SHP77 treated with DMSO at 0.1 percent for 48 hours (cell line): Measurements from ENCODE around the gene EPB41.
A peak's percentile ranks its signal among the peaks of the same experiment; 100 is the strongest.
"Not testable (repeated sequence)": the region's sequence is repeated elsewhere in the genome, so short reads cannot be mapped to it uniquely, and the experiment has no call there.

Source experiments
- DNase-seq: peaks from one replicate; lab custom pipeline; 2025; lab: John Stamatoyannopoulos, UW

EPB41 gene

DNA sequence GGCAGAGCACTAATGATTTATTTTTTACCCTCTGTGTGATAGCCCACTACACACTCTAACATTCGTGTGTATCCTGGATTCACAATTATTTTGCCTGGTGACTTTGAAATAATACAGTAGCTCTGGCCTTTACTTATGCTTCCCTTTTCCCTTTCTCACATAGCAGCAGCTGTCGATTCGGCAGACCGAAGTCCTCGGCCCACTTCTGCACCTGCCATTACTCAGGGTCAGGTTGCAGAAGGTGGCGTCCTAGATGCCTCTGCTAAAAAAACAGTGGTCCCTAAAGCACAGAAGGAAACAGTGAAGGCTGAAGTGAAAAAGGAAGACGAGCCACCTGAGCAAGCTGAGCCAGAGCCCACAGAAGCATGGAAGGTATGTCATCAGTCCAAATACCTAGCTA lies 138.6 kb downstream of the EPB41 start:
- DNase-seq = peak; percentile 8

DNA sequence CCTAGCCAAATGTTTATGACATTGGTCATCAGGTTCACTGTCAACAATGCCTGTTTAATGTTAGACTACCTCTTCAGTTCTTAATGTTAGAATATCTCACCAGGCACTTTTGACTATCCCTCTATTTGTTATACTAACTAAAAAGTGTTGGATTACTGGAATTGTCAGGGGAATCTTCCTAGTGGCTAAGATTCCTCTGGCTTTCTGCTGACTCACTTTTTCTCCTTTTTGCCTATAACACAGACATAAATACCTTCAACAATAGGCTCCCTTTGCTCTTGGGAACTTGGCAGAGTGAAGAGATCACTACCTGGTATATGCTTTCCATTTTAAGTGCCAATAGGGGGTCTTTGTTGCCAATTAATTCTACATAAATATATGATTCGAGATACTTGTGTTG lies 140.8 kb downstream of the EPB41 start:
- no peak for DNase-seq

DNA sequence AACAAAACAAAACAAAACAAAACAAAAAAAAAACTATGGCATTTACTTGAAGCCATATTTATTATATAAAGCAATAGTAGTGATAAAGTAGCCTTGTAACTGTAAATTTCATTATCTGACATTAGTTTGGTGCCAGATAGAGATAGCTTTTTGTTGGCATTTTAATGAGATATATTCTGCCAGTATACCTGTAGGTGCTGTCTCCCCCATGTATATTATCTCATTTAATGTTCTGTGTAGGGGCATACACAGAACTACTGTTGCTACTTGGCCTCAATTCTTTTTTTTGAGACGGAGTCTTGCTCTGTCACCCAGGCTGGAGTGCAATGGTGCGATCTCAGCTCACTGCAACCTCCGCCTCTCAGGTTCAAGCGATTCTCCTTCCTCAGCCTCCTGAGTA lies 141.9 kb downstream of the EPB41 start:
- DNase-seq = no peak

DNA sequence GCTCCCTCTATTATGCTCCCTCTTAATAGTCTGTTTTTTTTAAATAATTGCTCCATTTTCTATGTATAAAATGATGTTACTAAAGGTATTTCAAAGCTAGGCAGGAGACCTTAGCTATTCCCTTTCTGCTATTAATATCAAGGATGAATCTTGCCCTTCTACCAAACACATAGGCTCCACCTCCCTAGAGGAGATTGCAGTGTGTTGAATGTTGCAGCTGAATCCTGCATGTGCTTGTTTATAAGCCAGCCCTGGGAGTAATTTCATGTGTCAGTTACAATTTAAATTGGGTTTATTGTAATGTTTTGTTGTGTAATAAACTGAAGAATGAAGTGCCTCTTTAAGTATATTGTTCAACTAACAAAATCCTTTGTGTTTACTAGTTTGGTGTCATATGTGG lies 143.3 kb downstream of the EPB41 start:
- no peak for DNase-seq

DNA sequence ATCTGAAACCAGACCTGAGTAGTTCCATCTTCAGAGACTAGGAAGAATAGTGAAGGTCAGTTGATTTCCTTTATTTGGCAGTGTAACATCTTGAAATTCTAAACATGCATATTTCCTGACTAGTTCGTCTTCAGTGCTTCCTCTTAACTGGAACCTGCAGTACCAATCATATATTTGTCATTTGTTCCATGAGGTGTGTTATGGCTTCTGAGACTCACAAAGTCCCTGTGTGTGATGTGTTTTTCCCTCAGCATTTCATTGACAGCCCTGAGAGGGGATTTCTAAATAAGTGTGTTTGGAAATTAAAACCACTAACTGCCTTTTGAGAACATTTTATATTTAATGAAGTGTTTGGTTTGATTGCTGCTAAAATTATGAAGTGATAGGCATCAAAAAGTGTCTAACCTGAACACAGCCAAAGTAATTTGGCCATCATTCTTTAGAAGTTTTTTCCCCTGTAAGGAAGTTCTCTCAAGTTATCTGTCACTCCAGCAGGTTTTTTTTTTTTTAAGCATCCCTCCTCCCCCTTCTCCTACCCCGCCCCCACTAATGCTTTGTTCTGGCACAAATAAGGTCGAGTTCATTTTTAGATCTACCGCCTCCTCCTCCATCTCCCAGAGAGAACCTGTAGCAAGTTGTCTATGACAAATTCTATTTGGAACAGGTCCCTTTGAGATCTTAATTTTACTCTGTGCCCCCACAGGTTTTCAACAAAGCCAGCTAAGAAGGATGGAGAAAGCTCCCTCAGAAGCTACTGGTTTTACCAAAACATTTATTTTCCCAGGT lies 148.0 kb downstream of the EPB41 start:
- no peak for DNase-seq

DNA sequence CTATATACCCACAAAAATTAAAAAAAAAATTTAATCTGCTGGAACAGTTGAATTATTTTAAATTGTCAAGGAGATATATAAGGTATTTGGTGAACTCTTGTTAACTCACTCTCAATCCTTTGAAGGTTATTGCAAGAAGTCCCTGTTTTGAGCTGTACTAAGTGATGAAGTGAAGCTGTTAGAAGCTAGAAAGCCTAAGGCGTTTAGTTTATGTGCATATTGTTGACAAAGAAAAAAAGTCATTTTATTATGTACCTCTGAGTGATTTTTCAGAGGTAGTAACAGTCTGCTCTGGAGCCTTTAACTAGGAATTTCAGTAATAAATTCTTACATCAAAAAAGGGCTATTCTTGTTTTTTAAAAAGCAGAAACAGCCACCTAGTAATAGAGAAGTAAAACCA lies 149.7 kb downstream of the EPB41 start:
- DNase-seq = no peak

DNA sequence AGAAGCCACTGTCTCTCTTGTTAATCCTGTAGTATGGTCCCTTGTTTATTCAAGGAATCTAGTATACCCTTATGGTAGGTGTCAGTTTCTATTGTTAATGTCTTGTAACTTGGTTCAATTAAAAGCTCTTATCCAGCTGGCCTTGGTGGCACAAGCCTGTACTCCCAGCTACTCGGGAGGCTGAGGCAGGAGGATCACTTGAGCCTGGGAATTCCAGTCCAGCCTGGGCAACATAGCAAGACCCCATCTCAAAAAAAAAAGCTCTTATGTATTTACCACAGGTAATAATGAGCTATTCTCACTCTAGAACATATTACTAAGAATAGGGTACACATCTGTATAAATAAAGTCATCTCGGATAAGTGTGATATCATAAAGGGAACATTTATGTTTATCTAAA lies 162.8 kb downstream of the EPB41 start:
- DNase-seq = no peak

DNA sequence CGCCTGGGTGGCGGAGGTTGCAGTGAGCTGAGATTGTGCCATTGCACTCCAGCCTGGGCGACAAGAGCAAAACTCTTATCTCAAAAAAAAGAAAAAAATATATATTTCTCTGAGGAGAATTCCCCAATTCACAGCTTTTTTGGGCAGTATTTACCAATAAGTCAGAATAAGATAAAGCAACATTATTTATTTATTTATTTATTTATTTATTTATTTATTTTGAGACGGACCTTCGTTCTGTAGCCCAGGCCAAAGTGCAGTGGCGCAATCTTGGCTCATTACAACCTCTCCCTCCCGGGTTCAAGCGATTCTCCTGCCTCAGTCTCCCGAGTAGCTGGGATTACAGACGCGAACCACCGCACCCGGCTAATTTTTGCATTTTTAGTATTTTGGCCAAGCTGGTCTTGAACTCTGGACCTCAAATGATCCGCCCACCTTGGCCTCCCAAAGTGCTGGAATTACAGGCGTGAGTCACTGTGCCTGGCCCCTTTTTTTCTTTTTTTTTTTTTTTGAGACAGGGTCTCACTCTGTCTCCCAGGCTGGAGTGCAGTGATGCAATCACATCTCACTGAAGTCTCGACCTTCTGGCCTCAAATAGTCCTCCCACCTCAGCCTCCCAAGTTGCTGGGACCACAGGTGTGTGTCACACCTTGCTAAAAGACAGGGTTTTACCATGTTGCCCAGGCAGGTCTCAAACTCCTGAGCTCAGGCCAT lies 165.7 kb downstream of the EPB41 start:
- DNase-seq = not testable (repeated sequence)

DNA sequence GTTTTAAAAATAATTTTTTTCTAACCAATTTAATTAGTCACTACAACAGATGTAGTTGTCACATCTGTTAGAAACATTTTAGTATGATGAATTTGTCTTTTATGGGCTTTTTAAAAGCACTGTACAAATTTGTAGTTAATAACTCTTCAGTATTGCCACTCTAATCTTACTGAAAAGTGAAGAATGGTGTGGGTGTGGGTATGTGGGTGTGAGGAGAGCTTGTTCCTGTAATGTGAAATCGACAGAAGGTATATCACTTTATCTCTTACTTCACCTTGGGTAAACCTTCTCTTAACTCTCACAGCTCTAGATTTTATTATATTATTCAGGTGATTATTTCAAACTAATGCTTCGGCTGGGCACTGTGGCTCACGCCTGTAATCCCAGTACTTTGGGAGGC lies 166.8 kb downstream of the EPB41 start:
- DNase-seq = no peak

DNA sequence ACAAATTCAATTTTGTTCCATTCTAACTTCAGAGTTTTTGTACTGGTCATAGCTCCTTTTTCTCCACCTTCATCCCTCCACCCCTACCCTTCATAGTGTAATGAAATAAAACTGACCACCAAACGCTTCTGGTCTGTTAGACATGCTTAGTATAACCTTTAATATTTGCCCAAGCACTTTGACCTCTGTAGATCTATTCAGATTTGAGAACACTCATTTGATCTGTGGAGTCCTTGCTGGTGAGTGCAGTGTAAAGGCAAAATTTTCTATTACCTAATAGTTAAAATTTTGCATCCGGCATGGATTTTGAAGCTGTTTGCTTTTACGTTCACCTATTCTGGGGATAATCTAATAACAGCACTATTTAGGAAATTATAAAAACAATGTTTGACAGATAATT lies 168.2 kb downstream of the EPB41 start:
- no peak for DNase-seq

DNA sequence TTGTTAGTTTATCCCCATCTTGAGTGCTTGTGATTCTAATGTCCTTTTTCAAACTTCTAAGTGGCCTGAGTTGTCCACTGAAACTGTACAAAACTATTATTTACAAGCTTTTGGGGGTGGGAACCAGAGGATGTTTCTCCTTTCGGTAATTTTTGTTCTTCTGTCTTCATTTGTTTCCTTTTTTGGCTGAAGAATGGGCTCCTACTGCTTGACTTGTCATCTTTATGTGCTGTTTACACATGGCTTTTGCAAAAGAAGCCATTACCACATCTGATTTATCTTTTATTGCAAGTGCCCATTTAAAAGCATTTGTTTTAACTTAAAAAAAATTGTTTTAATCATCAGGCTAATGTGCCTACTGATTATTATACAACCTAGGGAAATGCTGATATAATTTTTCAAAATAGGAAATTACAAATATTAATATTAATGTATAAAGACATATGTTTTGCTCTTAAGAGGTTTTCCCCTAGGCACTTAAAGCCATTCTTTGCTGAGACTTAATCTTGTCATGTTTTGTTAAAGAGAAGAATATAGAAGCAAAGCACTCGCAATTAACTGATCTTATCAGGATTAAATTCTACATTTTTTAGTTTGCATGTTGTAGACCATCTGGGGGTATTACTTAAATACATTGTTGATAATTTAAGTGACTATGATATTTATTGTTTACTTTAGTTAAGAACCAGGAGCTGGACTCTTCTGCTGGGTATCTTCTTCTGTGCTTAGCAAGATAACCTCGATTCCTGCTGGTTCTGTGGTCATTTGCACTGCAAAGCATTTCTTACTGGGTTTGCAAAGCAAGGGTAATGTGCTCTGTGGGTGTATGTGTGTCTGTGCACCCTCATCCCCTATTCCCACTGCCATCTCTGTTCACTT lies 169.2 kb downstream of the EPB41 start:
- no peak for DNase-seq

DNA sequence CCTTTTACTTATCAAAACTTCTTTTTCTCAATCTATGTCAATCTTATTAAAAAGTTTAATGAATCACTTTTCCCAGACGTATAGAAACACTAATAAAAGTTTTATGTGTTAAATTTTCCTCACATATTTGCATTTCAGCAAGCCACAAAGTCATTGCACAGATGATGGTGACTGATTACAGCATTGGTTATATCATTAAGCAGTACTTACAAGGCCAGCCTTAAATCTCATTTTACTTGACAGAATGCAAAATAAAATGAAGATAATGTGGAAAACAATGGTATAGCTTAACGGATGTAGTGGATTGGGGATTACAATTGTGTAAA lies 169.8 kb downstream of the EPB41 start:
- DNase-seq = no peak

DNA sequence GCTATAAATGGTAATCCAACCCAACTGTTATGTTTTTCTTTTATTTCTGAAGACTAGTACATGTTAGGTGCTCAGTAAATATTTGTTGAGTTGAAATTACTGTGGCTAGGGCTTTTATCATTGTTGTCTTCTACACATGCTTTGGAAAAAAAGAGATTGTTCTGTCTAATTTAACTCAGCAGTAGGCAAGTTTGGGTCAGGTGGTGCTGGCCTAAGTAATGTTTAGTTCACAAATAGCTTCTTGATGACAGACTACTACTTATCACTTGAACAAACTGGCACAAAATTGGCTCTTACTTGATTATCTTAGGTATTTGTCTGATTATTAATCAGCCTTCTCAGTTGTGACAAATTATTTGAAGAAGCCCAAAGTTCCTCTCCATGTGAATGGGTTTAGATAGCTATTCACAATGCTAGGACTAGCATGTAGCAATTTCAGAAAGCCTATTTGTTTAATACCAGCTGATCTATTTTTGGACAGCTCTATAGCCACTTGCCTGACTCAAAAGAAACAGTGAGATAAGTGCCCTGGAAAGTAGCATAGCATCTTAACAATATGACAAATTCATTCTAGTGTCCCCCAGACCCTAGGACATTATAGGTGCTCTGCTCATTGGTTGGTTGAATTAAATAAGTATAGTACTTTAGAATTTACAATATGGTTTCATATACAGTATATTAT lies 176.7 kb downstream of the EPB41 start:
- no peak for DNase-seq

DNA sequence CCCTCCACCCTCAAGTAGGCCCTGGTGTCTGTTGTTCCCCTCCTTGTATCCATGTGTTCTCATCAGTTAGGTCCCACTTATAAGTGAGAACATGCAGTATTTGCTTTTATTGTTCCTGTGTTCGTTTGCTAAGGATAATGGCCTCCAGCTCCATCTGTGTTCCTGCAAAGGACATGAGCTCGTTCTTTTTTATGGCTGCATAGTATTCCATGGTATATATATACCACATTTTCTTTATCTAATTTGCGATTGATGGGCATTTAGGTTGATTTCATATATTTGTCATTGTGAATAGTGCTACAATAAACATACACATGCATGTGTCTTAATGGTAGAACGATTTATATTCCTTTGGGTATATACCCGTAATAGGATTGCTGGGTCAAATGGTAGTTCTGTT lies 178.3 kb downstream of the EPB41 start:
- not testable (repeated sequence) for DNase-seq

DNA sequence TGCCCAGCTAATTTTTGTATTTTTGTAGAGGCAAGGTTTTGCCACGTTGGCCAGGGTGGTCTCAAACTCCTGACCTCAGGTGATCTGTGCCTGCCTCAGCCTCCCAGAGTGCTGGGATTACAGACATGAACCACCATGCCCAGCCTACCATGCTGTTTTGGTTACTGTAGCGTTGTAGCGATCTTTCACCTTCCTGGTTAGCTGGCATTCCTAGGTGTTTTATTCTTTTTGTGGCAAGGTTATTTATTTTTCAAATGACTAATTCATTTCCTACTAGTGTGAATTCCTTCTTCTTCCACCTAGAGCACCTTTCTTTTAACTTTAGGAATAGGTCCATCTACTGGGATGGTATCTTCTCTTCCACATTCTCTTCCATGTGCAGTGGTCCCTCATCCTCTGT lies 180.1 kb downstream of the EPB41 start:
- DNase-seq = no peak

DNA sequence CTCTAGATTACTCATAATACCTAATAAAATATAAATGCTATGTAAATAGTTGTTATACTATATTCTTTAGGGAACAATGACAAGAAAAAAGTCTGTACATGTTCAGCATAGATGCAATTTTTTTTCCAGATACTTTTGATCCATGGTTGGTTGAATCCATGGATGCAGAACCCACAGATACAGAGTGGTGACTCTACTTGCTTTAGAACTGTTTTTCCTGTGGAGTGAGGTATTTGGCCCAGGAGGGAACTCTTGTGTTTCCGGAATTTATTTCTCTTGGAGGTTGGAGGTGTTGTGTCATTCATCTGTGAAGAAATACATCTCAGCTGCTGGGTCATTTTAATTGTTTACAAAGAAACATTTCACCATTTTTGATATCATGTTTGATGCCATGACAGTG lies 180.6 kb downstream of the EPB41 start:
- no peak for DNase-seq

DNA sequence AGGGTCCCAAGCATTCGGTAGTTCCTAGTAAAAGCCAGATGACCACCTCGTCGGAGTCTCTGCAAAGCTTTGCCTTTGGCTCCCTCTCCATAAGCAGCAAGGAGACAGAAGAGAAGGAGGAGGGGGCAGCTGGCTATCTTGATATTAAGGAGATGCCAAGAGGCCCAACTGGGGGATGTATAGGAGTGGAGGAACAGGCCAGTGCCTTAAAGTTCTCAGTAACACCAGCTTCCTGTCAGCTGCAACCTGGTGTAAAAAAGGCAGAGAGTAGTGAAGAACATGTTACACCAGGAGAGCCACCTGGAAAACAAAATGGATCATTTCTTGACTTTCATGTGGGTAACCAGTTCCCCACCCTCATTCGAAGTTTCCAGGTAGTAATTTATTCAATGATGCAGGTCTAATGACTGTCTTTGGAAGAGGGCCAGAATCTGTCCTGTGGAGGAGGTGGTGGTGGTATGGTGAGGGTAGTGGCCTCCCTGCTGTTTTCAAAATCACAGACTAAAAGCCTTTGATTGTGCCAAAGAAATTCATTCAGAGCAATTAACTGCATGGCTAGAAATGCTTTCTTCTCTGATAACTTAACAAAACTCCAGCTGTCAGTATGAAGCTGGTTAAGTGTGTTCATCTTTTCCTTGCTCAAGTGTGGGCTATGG lies 182.0 kb downstream of the EPB41 start:
- DNase-seq = no peak

DNA sequence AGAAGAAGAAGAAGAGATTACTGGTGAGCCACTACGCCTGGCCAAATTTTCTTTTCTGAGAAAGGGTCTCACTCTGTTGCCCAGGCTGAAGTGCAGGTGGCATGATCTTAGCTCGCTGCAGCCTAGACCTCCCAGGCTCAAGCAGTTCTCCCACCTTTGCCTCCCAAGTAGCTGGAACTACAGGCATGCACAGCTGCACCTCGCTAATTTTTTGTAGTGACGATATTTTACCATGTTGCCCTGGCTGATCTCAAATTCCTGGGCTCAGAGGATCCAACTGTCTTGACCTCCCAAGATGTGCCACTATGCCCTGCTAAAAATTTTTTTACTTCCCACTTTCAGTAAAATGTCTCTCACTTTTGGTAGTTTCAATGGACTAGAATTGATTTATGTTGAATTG lies 184.9 kb downstream of the EPB41 start:
- no peak for DNase-seq

DNA sequence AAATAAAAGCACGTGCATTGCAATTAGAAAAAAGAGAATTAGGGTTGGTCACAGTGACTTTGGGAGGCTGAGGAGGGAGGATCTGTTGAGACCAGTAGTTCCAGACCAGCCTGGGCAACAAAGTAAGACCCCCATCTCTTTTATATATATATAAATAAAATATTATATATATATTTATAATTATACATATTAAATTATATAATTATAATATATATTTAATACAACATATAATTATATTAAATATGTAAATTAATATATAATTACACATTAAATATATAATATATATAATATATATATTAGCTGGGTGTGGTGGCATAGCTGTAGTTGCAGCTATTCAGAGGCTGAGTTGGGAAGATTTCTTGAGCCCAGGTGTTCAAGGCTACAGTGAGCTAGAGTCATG lies 186.1 kb downstream of the EPB41 start:
- DNase-seq = no peak

DNA sequence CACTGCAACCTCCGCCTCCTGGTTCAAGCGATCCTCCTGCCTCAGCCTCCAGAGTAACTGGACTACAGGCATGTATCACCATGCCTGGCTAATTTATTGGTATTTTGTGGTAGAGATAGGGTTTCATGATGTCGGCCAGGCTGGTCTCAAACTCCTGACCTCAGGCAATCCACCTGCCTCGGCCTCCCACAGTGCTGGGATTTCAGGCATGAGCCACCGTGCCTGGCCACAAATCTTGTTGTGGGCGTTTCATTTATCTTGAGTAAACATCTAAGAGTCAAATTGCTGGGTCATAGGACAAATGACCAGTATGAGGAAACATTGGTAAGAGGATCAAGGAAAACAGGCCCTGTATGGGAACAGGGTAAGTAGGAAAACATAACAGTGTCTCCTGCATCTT lies 191.5 kb downstream of the EPB41 start:
- DNase-seq = no peak

DNA sequence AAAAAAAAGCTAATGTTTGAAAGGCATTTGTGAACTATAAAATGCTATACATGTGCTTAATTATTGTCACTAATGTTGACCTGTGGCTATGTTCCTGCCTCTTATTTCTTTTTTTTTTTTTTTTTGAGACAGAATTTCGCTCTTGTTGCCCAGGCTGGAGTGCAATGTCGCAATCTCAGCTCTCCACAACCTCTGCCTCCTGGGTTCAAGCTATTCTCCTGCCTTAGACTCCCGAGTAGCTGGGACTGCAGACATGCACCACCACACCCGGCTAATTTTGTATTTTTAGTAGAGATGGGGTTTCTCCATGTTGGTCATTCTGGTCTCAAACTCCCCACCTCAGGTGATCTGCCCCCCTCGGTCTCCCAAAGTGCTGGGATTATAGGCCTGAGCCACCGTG lies 193.7 kb downstream of the EPB41 start:
- DNase-seq = not testable (repeated sequence)
